Liver (tissue), 9 donors: ENCODE data around the gene IP6K1. TPM values are rescaled to one million over a fixed set of nuclear protein-coding genes. Genes with fewer than 3 reads are reported as not detected.

Experiments used
- DNase-seq: peaks from one replicate; pipeline ENCODE4 v3.0.0-alpha.2; 2017; ENCODE audit warnings: low spot score
- H3K27ac ChIP-seq, 2 donors: one replicate each; pipeline ENCODE4 v1.7.0; 2013; ENCODE audit warnings: inconsistent platforms in 2 of 2, low read length in 2 of 2, control low read depth in 1 of 2, low read depth in 1 of 2, mild to moderate bottlenecking in 1 of 2
- H3K27me3 ChIP-seq, 4 donors: one replicate each; pipeline versions ENCODE4 v1.6.1 to v1.7.0; 2013; ENCODE audit warnings: low read length in 3 of 4, inconsistent platforms in 1 of 4, mild to moderate bottlenecking in 1 of 4, moderate library complexity in 1 of 4; ENCODE audit not compliant: control insufficient read depth in 4 of 4, insufficient read depth in 4 of 4
- H3K36me3 ChIP-seq, 4 donors: one replicate each; pipeline versions ENCODE4 v1.6.1 to v1.7.0; 2013; ENCODE audit warnings: low read length in 3 of 4, mild to moderate bottlenecking in 3 of 4, low read depth in 1 of 4, moderate library complexity in 1 of 4; ENCODE audit not compliant: control insufficient read depth in 4 of 4, insufficient read depth in 3 of 4
- H3K4me1 ChIP-seq, 4 donors: one replicate each; pipeline versions ENCODE4 v1.6.1 to v1.7.0; 2013; ENCODE audit warnings: low read length in 3 of 4, mild to moderate bottlenecking in 3 of 4, moderate library complexity in 1 of 4; ENCODE audit not compliant: control insufficient read depth in 4 of 4, insufficient read depth in 4 of 4
- H3K4me3 ChIP-seq, 3 donors: one replicate each; pipeline versions ENCODE4 v1.6.1 to v1.7.0; 2013; ENCODE audit warnings: low read length in 3 of 3, control low read depth in 1 of 3, low read depth in 1 of 3, mild to moderate bottlenecking in 1 of 3
- H3K9ac ChIP-seq, 2 donors: one replicate each; pipeline ENCODE4 v1.7.0; 2013; ENCODE audit warnings: low read length in 2 of 2, mild to moderate bottlenecking in 2 of 2, moderate library complexity in 2 of 2, control low read depth in 1 of 2, low read depth in 1 of 2
- H3K9me3 ChIP-seq, 4 donors: one replicate each; pipeline versions ENCODE4 v1.6.1 to v1.7.0; 2013; ENCODE audit warnings: low read length in 3 of 4; ENCODE audit not compliant: control insufficient read depth in 4 of 4
- CTCF ChIP-seq: fragments of 150-350 bp; IDR thresholded peaks from 2 replicates; pipeline ENCODE4 v1.5.1; 2017; ENCODE audit warnings: improper control_type of control experiment, low read depth, low read length; ENCODE audit not compliant: missing input control
- EGR1 ChIP-seq, 2 donors: IDR thresholded peaks; 2 replicates each; pipeline ENCODE4 v1.6.1; 2016 to 2018; ENCODE audit warnings: antibody characterized with exemption in 2 of 2, low read depth in 2 of 2
- FOXA1 ChIP-seq: IDR thresholded peaks from 2 replicates; pipeline ENCODE4 v1.6.1; 2016; ENCODE audit warnings: antibody characterized with exemption
- FOXA2 ChIP-seq: IDR thresholded peaks from 2 replicates; pipeline ENCODE4 v1.6.1; 2016; ENCODE audit warnings: antibody characterized with exemption
- GABPA ChIP-seq, 2 donors: IDR thresholded peaks in 1 of 2; conservative IDR thresholded peaks in 1 of 2; 2 replicates each; pipeline ENCODE4 v1.6.1; 2016; ENCODE audit warnings: antibody characterized with exemption in 2 of 2, mild to moderate bottlenecking in 1 of 2, moderate library complexity in 1 of 2
- HNF4A ChIP-seq, 2 donors: conservative IDR thresholded peaks; 2 replicates each; pipeline ENCODE4 v1.6.1; 2016; ENCODE audit warnings: antibody characterized with exemption in 2 of 2, mild to moderate bottlenecking in 2 of 2
- HNF4G ChIP-seq: IDR thresholded peaks from 2 replicates; pipeline ENCODE4 v1.6.1; 2016; ENCODE audit warnings: antibody characterized with exemption
- JUND ChIP-seq, 2 donors: IDR thresholded peaks; 2 replicates each; pipeline ENCODE4 v1.6.1; 2016; ENCODE audit warnings: antibody characterized with exemption in 2 of 2
- NR2F2 ChIP-seq: IDR thresholded peaks from 2 replicates; pipeline ENCODE4 v1.6.1; 2016; ENCODE audit warnings: antibody characterized with exemption
- RAD21 ChIP-seq, 2 donors: IDR thresholded peaks; 2 replicates each; pipeline ENCODE4 v1.6.1; 2016; ENCODE audit warnings: antibody characterized with exemption in 2 of 2, mild to moderate bottlenecking in 2 of 2
- REST ChIP-seq: IDR thresholded peaks from 2 replicates; pipeline ENCODE4 v1.6.1; 2016; ENCODE audit warnings: antibody characterized with exemption, mild to moderate bottlenecking
- RXRA ChIP-seq, 2 donors: IDR thresholded peaks; 2 replicates each; pipeline ENCODE4 v1.6.1; 2017 to 2018; ENCODE audit warnings: antibody characterized with exemption in 2 of 2, mild to moderate bottlenecking in 1 of 2
- TAF1 ChIP-seq: conservative IDR thresholded peaks from 2 replicates; pipeline ENCODE4 v1.6.1; 2016; ENCODE audit warnings: antibody characterized with exemption, mild to moderate bottlenecking
- YY1 ChIP-seq: IDR thresholded peaks from 2 replicates; pipeline ENCODE4 v1.6.1; 2016; ENCODE audit warnings: antibody characterized with exemption, mild to moderate bottlenecking
- ZBTB33 ChIP-seq: IDR thresholded peaks from 2 replicates; pipeline ENCODE4 v1.6.1; 2016; ENCODE audit warnings: antibody characterized with exemption
- WGBS: extraction: QIAGEN DNeasy Blood & Tissue Kit; methylation state at CpG from one replicate; pipeline ENCODE4 v1.1.7; 2013; 5-methylcytosine and 5-hydroxymethylcytosine counted together
- polyA plus RNA-seq, 2 donors: library from polyadenylated mRNA; stranded (reverse) in 1 of 2; unstranded in 1 of 2; fragments of 200-250 nt in 1 of 2; fragments of >200 nt in 1 of 2; fragmentation: Nextera tagmentation in 1 of 2; extraction: Ambion mirVana in 1 of 2; gene quantifications; one replicate each; pipeline versions ENCODE4 v1.2.1 to v1.2.3, GENCODE V29; 2013 to 2015
- total RNA-seq, 2 donors: library from RNA; depleted of rRNA; stranded (reverse); fragments of >200 nt; gene quantifications; one replicate each; pipeline ENCODE4 v1.2.3, GENCODE V29; 2014
- donor health status: healthy.
- donor health status: healthy.
- donor health status: healthy.
- donor health status: healthy.
- donor health status: healthy.

The IP6K1 gene
- total and polyA plus RNA-seq, 4 donors = 6.6 to 32.3 (median 18.1) TPM

- H3K4me3 ChIP-seq = no peak overlapping the region
- 65% methylated on average over 2 of the region's 2 CpGs for WGBS
- no peaks in the 10 kb centered on the region for H3K36me3 ChIP-seq
- no peaks in the 10 kb centered on the region for H3K27me3 ChIP-seq
- H3K9ac ChIP-seq = no peak overlapping the region
- TF ChIP-seq HNF4A (conservative IDR thresholded peaks at IDR 0.05) (no peak), FOXA2 (no peak), RXRA (IDR thresholded peaks at IDR 0.05) (no peak), ZBTB33 (no peak), NR2F2 (no peak), REST (no peak), JUND (IDR thresholded peaks at IDR 0.05) (no peak), GABPA (IDR thresholded peaks at IDR 0.05 in 1 of 2, conservative IDR thresholded peaks at IDR 0.05 in 1 of 2) (no peak)
- no peak overlapping the region for H3K27ac ChIP-seq
- H3K4me1 ChIP-seq = peaks cover 0 to 32% (median 3%) of the 10 kb centered on the region in 4 donors
- DNase-seq = no peak
- no peaks in the 10 kb centered on the region for H3K9me3 ChIP-seq
Measured at GRCh38 chr3:49801160-49801559, 14.8 kb upstream of the IP6K1 start.

GRCh38 chr3:49799761-49800160 lies 13.4 kb upstream of the IP6K1 start, which contains the start of gene CDHR4:
TSS of gene CDHR4 (minus strand) at chr3:49799873. CDS start at chr3:49799812, 61 bp downstream.
- Histone ChIP-seq H3K9ac (no peak within 1 kb of the TSS), H3K9me3 (no peaks in the 10 kb centered on the region), H3K27ac (no peak within 1 kb of the TSS), H3K4me3 (no peak within 1 kb of the TSS), H3K27me3 (no peaks in the 10 kb centered on the region), H3K36me3 (no peaks in the 10 kb centered on the region), H3K4me1 (peaks cover 0 to 21% (median 3%) of the 10 kb centered on the region in 4 donors)
- DNase-seq = no peak
- 81% methylated on average over 4 of the region's 4 CpGs for WGBS
- TF ChIP-seq EGR1 (IDR thresholded peaks at IDR 0.05; ENCODE audit: low read depth in 2 of 2) (no peak), CTCF (no peak), ZBTB33 (no peak), FOXA1 (no peak), GABPA (IDR thresholded peaks at IDR 0.05 in 1 of 2, conservative IDR thresholded peaks at IDR 0.05 in 1 of 2) (no peak), HNF4A (conservative IDR thresholded peaks at IDR 0.05) (no peak), FOXA2 (no peak), RAD21 (IDR thresholded peaks at IDR 0.05) (no peak), YY1 (no peak), TAF1 (no peak), REST (no peak), HNF4G (no peak), NR2F2 (no peak)
